Measurements from ENCODE around the gene PODXL.

Gene PODXL

DNA sequence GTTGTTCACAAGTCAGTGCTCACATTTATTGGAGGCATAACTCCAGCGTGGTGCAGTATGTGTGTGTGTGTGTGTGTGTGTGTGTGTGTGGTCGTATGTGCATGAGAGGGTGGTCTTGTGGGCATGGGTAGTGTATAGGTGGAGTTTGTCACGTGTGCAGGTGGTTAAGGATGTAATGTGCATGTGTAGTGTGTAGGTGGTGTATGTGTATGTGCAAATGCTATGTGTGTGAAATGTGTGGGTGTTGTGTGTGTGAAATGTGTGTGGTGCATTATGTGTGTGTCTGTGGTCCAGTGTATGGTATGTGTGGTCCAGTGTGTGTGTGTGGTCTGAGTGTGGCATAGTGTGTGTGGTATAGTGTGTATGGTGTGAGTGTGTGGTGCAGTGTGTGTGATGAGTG, 30.3 kb upstream of the PODXL start:
- ATAC-seq (replicated peaks; ENCODE audit: extremely low read depth, poor library complexity, severe bottlenecking) (no peak), DNase-seq (ENCODE audit: low spot score in 2 of 2) (no peak)
- H3K27me3 Mint-ChIP-seq = no peaks in the 10 kb centered on the region
- H3K36me3 Mint-ChIP-seq (ENCODE audit: insufficient read depth) = no peaks in the 10 kb centered on the region
- no peak overlapping the region for H3K27ac Mint-ChIP-seq (ENCODE audit: low read depth)
- H3K4me1 Mint-ChIP-seq = no peaks in the 10 kb centered on the region
- no peak overlapping the region for H3K4me3 Mint-ChIP-seq
- no peaks in the 10 kb centered on the region for H3K9me3 Mint-ChIP-seq

DNA sequence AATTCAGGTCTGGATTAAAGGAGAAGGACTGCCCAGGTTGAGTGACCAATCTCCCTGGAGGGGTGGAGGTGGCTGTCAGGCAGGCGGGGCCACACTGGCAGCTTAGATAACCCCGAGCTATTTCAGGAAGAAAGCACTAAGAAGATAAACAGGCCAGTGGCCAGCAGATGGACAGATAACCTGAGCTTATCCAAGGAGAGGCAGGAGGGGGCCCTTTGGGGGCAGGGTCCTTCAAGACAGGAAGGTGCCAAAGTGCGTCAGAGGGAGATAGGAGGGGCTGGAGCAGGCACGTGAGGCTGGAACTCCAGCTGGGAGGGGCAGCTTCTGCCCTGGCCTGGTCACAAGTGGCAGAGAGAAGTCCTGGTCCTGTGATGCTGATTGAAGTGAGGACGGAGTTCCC, 29.8 kb upstream of the PODXL start:
- ATAC-seq (replicated peaks; ENCODE audit: extremely low read depth, poor library complexity, severe bottlenecking) = no peak
- DNase-seq (ENCODE audit: low spot score in 2 of 2) = no peak
- Mint-ChIP-seq H3K27me3 (no peaks in the 10 kb centered on the region), H3K4me3 (no peak overlapping the region), H3K27ac (ENCODE audit: low read depth) (no peak overlapping the region), H3K36me3 (ENCODE audit: insufficient read depth) (no peaks in the 10 kb centered on the region), H3K9me3 (no peaks in the 10 kb centered on the region), H3K4me1 (no peaks in the 10 kb centered on the region)

DNA sequence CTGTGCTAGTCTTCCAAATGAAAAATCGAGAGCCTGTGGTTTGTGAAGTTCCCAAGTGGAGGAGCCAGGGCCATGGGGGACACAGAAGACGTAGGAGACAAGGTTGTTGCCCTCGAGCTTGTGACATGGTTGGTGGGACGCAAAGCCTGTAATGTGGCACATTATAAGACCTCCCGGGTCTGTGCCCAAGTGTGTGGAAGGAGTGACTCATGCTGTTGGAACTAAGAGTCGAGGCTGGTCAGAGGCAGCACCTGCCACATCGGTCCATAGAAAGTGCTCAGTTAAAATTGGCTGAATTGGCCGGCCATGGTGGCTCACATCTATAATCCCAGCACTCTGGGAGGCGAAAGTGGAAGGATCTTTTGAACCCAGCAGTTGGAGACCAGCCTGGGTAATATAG, 27.0 kb upstream of the PODXL start:
- Mint-ChIP-seq H3K27me3 (peaks cover 4% of the 10 kb centered on the region), H3K36me3 (ENCODE audit: insufficient read depth) (no peaks in the 10 kb centered on the region), H3K27ac (ENCODE audit: low read depth) (no peak overlapping the region), H3K9me3 (no peaks in the 10 kb centered on the region), H3K4me1 (no peaks in the 10 kb centered on the region), H3K4me3 (no peak overlapping the region)
- DNase-seq (ENCODE audit: low spot score in 2 of 2) (no peak), ATAC-seq (replicated peaks; ENCODE audit: extremely low read depth, poor library complexity, severe bottlenecking) (no peak)

DNA sequence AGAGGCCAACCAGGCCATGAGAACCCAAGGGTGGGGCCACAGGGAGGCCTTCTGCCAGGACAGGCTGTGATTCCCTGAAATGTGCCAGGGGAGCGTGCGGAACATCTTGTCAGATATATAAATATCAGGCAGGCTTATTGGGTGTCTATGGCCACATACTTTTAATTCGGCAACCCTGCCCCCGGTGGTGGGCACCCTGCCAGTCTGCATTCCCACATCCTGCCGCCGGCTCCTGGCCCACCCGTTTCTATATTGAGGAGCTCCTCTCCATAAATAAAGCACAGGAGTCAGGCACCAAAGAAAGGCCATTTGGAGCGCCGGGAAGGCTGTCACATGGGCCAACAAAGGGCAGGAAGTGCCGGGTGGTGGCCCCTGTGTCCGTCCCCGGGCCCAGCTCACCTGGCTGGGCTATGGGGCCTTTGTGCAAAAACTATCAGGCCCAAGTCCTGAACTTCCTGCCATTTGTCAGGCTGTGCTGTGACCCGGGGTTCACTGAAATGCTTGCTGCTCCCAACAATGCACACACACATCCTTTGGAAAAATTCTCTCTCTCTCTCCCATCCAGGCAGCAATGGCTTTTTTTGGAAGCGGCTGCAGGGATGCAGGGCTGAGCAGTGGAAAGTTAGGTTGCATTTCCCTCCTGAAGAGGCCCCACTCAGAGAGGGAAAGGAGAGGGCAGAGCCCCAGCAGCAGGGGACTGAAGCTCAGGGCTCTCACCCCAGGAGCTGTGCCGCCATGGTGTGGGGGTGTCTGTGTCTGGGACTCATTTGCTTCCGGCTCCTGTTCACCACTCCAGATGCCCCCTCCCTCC, 25.0 kb upstream of the PODXL start:
- Mint-ChIP-seq H3K27me3 (peaks cover 13% of the 10 kb centered on the region), H3K4me1 (no peaks in the 10 kb centered on the region), H3K36me3 (ENCODE audit: insufficient read depth) (no peaks in the 10 kb centered on the region), H3K9me3 (no peaks in the 10 kb centered on the region), H3K27ac (ENCODE audit: low read depth) (no peak overlapping the region), H3K4me3 (no peak overlapping the region)
- DNase-seq (ENCODE audit: low spot score in 2 of 2) (no peak), ATAC-seq (replicated peaks; ENCODE audit: extremely low read depth, poor library complexity, severe bottlenecking) (no peak)

DNA sequence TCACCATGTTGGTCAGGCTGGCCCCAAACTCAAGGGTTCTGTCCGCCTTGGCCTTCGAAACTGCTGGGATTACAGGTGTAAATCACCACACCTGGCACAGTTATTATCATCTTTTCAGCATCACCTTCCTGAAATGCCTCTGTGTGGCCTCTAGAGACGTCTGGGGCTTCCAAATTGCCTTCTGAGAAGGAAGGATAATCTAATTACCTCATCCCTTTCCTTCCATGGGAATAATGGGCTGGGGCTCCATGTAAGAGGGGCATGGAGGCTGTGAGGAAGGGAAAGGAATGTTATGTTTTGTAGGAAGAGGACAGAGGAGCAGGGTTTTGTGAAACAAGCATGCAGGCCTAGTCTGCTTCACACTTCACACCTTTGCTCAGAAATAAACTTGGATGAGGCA, 22.2 kb upstream of the PODXL start:
- DNase-seq (ENCODE audit: low spot score in 2 of 2) = no peak
- no peak for ATAC-seq (replicated peaks; ENCODE audit: extremely low read depth, poor library complexity, severe bottlenecking)
- Mint-ChIP-seq H3K4me3 (no peak overlapping the region), H3K27ac (ENCODE audit: low read depth) (no peak overlapping the region), H3K27me3 (peaks cover 13% of the 10 kb centered on the region), H3K4me1 (no peaks in the 10 kb centered on the region), H3K9me3 (no peaks in the 10 kb centered on the region), H3K36me3 (ENCODE audit: insufficient read depth) (no peaks in the 10 kb centered on the region)

DNA sequence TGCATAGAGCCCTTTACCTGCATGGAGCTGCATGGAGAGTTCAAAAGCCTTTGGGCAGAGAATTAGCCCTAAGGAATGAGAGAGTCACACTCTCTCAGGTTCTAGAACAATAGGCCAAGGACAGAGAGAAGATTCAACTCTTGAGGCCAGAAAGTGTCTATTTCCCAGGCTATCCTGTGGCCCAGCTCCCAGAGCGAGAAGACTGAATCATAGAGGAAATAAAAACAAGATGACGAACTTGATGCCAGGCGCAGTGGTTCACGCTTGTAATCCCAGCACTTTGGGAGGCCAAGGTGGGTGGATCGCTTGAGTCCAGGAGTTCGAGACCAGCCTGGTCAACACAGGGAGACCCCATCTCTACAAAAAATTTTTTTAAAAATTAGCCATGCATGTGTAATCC, 18.3 kb upstream of the PODXL start:
- no peaks in the 10 kb centered on the region for H3K4me1 Mint-ChIP-seq
- no peak overlapping the region for H3K4me3 Mint-ChIP-seq
- peaks cover 13% of the 10 kb centered on the region for H3K27me3 Mint-ChIP-seq
- no peak for ATAC-seq (replicated peaks; ENCODE audit: extremely low read depth, poor library complexity, severe bottlenecking)
- no peaks in the 10 kb centered on the region for H3K9me3 Mint-ChIP-seq
- no peak for DNase-seq (ENCODE audit: low spot score in 2 of 2)
- no peak overlapping the region for H3K27ac Mint-ChIP-seq (ENCODE audit: low read depth)
- H3K36me3 Mint-ChIP-seq (ENCODE audit: insufficient read depth) = no peaks in the 10 kb centered on the region

DNA sequence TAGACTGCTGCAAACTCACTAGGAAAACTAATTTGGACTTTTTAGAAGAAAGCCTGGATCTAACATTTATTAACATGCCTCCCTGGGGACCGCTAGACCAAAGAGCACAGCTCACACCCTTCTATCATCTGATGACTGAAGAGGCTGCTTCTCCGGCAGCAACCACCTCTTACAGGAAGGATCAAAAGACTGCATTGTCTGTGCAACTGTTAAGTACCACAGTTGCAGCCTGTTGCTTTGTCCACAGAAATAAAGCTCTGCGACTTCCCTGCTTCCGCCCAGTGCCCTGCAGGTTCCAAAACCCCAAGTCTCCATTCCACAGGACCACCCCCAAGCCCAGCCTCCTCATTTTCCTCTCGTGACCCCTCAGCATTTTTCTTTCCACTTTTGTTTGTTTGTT, 14.0 kb upstream of the PODXL start:
- no peaks in the 10 kb centered on the region for H3K36me3 Mint-ChIP-seq (ENCODE audit: insufficient read depth)
- no peaks in the 10 kb centered on the region for H3K4me1 Mint-ChIP-seq
- H3K27me3 Mint-ChIP-seq = peaks cover 9% of the 10 kb centered on the region
- DNase-seq (ENCODE audit: low spot score in 2 of 2) = no peak
- H3K9me3 Mint-ChIP-seq = no peaks in the 10 kb centered on the region
- no peak overlapping the region for H3K4me3 Mint-ChIP-seq
- H3K27ac Mint-ChIP-seq (ENCODE audit: low read depth) = no peak overlapping the region
- ATAC-seq (replicated peaks; ENCODE audit: extremely low read depth, poor library complexity, severe bottlenecking) = no peak

DNA sequence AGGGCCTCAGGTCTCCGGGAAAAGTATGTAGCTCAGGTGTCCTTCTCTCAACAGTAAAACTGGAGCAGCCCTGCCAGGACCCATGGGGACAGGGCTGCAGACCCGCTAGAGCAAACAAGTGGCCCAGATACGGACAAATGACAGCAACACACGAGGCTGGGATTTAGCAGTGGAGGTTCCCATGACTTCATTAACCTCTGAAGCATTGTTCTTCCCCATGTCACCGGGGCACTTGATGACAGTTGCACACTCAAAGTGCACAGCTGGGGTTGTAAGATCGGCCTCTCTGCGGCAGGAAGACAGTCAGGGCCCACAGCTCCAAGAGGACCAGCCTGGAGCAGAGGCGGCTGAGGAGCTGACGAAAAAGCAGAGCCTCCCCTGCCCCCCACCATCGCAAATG, 12.5 kb upstream of the PODXL start:
- DNase-seq (ENCODE audit: low spot score in 2 of 2) (no peak), ATAC-seq (replicated peaks; ENCODE audit: extremely low read depth, poor library complexity, severe bottlenecking) (no peak)
- Mint-ChIP-seq H3K27me3 (peaks cover 9% of the 10 kb centered on the region), H3K4me3 (no peak overlapping the region), H3K4me1 (no peaks in the 10 kb centered on the region), H3K36me3 (ENCODE audit: insufficient read depth) (no peaks in the 10 kb centered on the region), H3K27ac (ENCODE audit: low read depth) (no peak overlapping the region), H3K9me3 (no peaks in the 10 kb centered on the region)

DNA sequence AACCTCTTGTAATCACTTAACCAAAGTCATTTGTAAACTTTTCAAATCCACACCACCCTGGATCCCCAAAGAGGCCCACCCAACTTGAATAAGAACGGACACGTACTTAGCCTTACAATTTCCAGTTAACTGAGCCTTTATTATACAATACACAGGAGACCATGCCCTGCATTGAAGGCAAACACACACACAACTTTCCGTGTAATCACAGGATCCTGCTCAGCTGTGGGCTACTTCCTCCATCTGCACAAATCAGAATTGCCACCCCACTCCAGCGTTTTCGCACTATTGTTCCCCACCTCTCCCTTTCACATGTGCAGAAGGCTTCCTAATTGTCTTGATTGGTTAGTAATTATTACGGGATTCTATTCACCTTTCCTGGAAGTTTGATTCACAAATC, 12.1 kb upstream of the PODXL start:
- H3K4me3 Mint-ChIP-seq = no peak overlapping the region
- no peak for DNase-seq (ENCODE audit: low spot score in 2 of 2)
- no peaks in the 10 kb centered on the region for H3K4me1 Mint-ChIP-seq
- no peaks in the 10 kb centered on the region for H3K36me3 Mint-ChIP-seq (ENCODE audit: insufficient read depth)
- H3K9me3 Mint-ChIP-seq = no peaks in the 10 kb centered on the region
- H3K27ac Mint-ChIP-seq (ENCODE audit: low read depth) = no peak overlapping the region
- H3K27me3 Mint-ChIP-seq = peaks cover 9% of the 10 kb centered on the region
- ATAC-seq (replicated peaks; ENCODE audit: extremely low read depth, poor library complexity, severe bottlenecking) = no peak

DNA sequence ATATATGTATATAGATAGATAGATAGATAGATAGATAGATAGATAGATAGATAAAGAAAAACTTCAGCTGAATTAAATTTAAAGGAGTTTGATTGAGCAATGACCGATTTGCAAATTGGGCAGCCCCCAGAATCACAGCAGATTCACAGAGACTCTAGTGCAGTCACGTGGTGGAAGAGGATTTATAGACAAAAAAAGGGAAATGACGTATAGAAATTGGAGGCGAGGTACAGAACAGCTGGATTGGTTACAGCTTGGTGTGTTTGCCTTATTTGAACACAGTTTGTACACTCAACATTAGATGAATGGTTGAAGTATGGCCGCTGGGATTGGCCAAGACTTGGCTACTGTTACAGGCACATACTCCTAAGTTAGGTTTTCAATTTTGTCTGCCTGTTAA, 8.2 kb upstream of the PODXL start:
- no peaks in the 10 kb centered on the region for H3K36me3 Mint-ChIP-seq (ENCODE audit: insufficient read depth)
- no peak for DNase-seq (ENCODE audit: low spot score in 2 of 2)
- H3K27me3 Mint-ChIP-seq = peaks cover 19% of the 10 kb centered on the region
- no peaks in the 10 kb centered on the region for H3K4me1 Mint-ChIP-seq
- no peak overlapping the region for H3K4me3 Mint-ChIP-seq
- H3K27ac Mint-ChIP-seq (ENCODE audit: low read depth) = no peak overlapping the region
- ATAC-seq (replicated peaks; ENCODE audit: extremely low read depth, poor library complexity, severe bottlenecking) = no peak
- no peaks in the 10 kb centered on the region for H3K9me3 Mint-ChIP-seq

DNA sequence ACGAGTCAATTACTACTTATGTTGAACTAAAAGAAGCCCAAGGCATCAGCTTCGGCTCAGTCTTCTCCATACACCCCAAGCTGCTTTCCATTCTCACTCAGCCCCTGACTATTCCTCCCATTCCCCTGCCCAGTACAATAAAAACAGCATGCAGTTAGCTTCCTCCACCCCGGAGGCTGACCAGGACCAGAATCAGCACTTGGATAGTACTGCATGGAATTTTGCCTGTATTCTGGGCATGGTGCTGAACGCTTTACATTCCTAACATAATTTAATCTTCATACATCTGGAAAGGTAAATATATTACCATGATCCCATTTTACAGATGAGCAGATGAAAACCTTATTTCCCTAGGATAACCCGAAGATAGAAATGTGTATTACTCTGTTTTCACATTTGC, 7.5 kb upstream of the PODXL start:
- no peaks in the 10 kb centered on the region for H3K4me1 Mint-ChIP-seq
- no peaks in the 10 kb centered on the region for H3K36me3 Mint-ChIP-seq (ENCODE audit: insufficient read depth)
- no peak for DNase-seq (ENCODE audit: low spot score in 2 of 2)
- no peaks in the 10 kb centered on the region for H3K9me3 Mint-ChIP-seq
- no peak for ATAC-seq (replicated peaks; ENCODE audit: extremely low read depth, poor library complexity, severe bottlenecking)
- no peak overlapping the region for H3K4me3 Mint-ChIP-seq
- H3K27me3 Mint-ChIP-seq = peaks cover 19% of the 10 kb centered on the region
- no peak overlapping the region for H3K27ac Mint-ChIP-seq (ENCODE audit: low read depth)

DNA sequence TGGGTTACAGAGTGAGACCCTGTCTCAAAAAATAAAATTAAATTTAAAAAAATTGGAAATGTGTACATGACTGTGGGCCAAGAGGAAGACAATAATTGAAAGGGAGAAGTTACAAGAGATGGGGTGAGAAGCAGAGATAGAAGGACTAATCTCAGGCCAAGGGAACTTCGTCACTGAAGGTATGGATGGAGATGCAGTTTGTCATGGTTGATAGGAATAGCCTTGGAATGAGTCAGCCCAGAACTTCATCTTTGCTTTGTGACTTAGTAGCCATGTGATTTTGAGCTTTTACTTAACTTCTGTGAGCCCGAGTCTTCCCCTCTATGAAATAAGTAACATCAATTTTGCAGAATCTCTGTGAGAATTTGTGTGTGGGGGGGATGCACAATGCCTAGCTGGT, 6.5 kb upstream of the PODXL start:
- peaks cover 19% of the 10 kb centered on the region for H3K27me3 Mint-ChIP-seq
- no peak overlapping the region for H3K27ac Mint-ChIP-seq (ENCODE audit: low read depth)
- DNase-seq (ENCODE audit: low spot score in 2 of 2) (no peak), ATAC-seq (replicated peaks; ENCODE audit: extremely low read depth, poor library complexity, severe bottlenecking) (no peak)
- H3K4me1 Mint-ChIP-seq = no peaks in the 10 kb centered on the region
- no peaks in the 10 kb centered on the region for H3K36me3 Mint-ChIP-seq (ENCODE audit: insufficient read depth)
- no peaks in the 10 kb centered on the region for H3K9me3 Mint-ChIP-seq
- H3K4me3 Mint-ChIP-seq = no peak overlapping the region

DNA sequence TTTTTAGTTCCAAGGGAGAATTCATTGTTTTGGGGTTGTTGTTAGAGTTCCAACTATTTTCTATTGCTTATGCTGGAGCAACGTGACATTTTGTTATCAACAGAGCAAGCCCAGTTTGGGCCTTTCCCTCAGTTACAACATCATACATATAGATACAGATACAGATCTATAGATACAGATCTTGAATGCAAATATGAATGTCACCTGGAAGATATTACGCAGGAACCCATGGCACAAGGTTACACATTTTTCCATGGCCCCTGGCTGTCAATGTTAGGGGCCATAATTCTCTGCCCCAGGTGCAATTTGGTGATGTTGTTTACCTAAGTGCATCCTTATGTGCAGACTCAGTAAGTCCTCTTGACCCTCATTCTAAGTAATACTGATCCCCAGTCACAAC, 3.6 kb upstream of the PODXL start:
- no peak for ATAC-seq (replicated peaks; ENCODE audit: extremely low read depth, poor library complexity, severe bottlenecking)
- no peak overlapping the region for H3K4me3 Mint-ChIP-seq
- H3K27ac Mint-ChIP-seq (ENCODE audit: low read depth) = no peak overlapping the region
- no peak for DNase-seq (ENCODE audit: low spot score in 2 of 2)
- peaks cover 9% of the 10 kb centered on the region for H3K4me1 Mint-ChIP-seq
- no peaks in the 10 kb centered on the region for H3K36me3 Mint-ChIP-seq (ENCODE audit: insufficient read depth)
- no peaks in the 10 kb centered on the region for H3K9me3 Mint-ChIP-seq
- H3K27me3 Mint-ChIP-seq = peaks cover 15% of the 10 kb centered on the region
